NCI-H748 treated with DMSO at 0.1 percent for 48 hours (cell line): ENCODE results near the gene FZD7.
A peak's percentile ranks its signal among the peaks of the same experiment; 100 is the strongest.

Experiments used
- DNase-seq: peaks from one replicate; lab custom pipeline; 2025; lab: John Stamatoyannopoulos, UW

Gene FZD7

GRCh38 chr2:202037086-202037485 is 3.4 kb downstream of the FZD7 start:
- DNase-seq: no peak

DNA sequence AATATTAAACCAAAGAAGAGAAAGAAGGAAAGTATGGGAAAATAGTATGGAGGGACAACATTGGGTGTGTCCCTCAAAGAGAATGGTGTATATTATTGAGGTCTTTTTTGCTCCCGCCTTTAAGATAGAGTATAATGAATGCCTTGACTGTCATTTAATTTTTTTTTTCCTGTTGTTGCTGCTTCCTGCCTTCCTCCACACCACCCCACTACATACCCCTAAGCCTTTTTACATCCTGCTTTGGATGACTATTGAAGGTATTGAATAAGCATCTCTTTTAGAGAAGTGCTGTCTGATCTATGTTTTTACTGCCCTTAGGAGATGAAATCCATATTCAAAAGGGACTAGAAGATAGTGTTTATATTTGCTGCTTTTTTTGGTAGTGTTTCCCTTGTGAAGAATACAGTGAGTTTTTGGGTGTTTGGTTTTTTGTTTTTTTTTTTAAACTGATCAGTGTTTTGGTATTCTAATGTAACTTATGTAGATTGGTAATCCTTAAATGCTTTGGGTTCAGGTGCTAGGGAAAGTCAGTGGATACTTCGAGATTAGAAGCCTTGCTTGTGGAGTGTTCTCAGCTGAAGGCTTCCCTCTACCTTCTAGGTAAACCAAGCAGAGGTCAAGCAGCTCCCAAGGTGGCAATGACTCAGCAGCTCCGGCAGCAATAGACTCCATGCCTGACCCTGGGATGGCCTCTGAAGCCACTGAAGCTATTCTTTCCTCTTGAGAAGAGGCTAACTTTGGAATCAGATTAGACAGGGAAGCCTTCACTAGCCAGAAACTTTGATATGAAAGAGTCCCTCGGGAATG is 5.0 kb downstream of the FZD7 start:
- DNase-seq: no peak

GRCh38 chr2:202039278-202040078 is 5.8 kb downstream of the FZD7 start:
- DNase-seq: no peak

- DNase-seq: no peak
Observed at GRCh38 chr2:202040079-202040844, 6.6 kb downstream of the FZD7 start.

- no peak for DNase-seq
Observed at GRCh38 chr2:202042444-202042843, 8.8 kb downstream of the FZD7 start.

DNA sequence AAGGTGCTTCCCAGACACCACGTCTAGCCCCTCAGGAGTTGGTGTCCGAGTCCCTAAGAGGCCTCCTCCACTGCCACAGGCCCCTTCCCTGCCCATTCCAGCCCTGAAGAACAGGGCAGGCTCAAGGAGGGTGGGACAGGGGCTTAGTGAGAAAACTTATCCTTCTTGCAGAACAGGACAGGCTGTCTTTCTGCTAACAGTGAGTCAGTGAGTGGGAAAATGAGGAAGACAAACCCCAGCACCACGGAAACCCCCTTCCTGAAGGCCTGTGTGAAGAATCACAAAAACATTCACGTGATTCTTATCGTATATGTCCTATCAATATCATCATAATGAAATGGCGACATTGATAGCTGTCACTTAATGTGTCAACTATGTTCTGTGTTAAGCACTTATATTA is 9.8 kb downstream of the FZD7 start:
- no peak for DNase-seq

- no peak for DNase-seq
Observed at GRCh38 chr2:202044777-202045176, 11.1 kb downstream of the FZD7 start.

DNA sequence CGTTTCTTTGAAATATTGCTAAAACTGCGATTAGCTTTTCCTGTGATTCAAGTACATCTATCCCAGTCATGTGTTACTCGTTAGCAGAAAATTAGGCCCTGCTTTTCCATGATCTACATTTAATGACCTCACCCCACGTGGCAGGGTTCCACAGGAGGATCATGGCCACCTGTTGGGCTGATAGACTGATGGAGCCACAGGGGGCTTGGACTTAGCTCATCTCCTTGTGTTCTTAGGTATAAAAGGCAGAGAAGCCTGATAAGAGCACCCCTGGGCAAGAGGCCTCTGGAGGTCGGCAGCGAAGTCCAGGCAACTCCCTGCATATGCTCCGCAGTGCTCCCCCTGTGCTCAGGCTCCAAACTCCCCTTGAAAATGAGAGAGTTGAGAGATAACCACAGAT is 12.9 kb downstream of the FZD7 start:
- no peak for DNase-seq

DNA sequence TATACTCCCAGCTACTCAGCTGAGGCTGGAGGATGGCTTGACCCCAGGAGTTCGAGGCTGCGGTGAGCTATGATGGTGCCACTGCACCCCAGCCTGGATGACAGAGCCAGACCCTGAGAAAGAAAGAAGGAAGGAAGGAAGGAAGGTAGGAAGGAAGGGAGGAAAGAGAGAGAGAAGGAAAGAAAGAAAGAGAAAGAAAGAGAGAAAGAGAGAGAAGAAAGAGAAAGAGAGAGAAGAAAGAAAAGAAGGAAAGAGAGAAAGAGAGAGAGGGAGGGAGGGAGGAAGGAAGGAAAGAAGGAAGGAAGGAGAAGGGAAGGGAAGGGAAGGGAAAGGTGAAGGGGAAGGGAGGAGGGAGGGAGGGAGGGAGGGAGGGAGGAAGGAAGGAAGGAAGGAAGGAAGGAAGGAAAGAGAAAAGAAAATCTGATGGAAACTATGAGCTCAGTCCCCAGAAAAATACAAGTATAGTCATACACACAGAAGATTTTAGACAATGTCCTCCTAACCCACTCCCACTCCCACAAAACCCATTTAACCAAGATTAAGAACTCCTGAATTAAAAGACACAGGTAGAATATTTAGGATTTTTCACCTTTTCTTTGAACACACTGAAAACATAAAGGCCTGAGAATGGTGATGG is 15.6 kb downstream of the FZD7 start:
- no peak for DNase-seq

GRCh38 chr2:202049840-202050239 is 16.2 kb downstream of the FZD7 start:
- no peak for DNase-seq

GRCh38 chr2:202050652-202051051 is 17.0 kb downstream of the FZD7 start:
- DNase-seq: no peak

GRCh38 chr2:202051499-202052161 is 18.0 kb downstream of the FZD7 start:
- no peak for DNase-seq

GRCh38 chr2:202052235-202052634 is 18.6 kb downstream of the FZD7 start:
- DNase-seq: no peak

- no peak for DNase-seq
Observed at GRCh38 chr2:202054679-202055078, 21.0 kb downstream of the FZD7 start.

DNA sequence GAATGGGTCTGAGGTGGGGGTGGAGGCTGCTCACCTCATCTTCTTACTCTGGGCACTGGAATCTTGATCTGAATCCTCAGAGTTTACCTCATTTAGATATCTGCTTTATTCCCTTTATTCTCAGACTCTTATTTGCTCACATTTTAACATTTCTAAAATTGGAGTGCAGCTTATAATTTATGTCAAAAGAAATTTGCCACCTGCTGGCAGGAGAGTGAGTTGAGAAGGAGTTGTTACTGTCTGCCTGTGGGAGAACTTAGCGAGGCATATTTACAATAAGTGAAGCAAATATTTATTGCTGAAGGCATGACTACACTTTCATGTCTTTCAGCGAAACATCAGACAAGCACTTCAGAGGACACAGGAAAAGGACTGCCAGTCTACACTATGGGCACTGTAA is 23.0 kb downstream of the FZD7 start:
- no peak for DNase-seq

DNA sequence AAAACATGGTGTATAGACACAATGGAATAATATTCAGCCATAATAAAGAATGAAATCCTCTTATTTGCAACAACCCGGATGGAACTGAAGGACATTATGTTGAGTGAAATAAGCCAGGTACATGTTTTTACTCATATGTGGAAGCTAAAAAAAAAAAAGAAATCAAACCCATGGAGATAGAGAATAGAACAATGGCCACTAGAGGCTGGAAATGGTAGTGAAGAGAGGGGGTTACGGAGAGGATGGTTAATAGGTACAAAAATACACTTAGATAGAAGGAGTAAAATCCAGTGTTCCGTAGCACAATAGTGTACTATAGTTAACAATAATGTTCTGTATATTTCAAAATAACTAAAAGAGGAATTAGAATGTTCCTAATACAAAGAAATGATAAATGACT is 26.6 kb downstream of the FZD7 start:
- peak; percentile 16 for DNase-seq

GRCh38 chr2:202061695-202062094 is 28.0 kb downstream of the FZD7 start:
- no peak for DNase-seq

- DNase-seq: no peak
Observed at GRCh38 chr2:202064171-202064880, 30.7 kb downstream of the FZD7 start.

- DNase-seq: no peak
Observed at GRCh38 chr2:202064881-202065230, 31.2 kb downstream of the FZD7 start.

DNA sequence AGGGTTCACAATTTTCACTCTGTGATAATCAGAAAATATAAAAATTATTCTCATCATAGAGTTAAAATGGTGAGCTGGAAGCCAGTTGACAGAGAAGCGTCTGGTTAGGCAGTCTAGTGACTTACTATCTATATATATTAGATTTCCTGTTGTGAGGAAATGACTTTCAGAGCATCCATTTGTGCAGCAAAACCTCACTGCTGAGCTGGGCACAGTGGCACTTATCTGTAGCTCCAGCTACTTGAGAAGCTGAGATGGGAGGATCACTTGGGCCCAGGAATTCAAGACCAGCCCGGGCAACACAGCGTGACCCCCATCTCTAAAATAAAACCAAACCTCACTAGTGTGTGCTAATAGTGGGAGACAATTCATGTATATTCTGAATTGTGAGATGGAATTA is 32.2 kb downstream of the FZD7 start:
- no peak for DNase-seq

GRCh38 chr2:202066875-202067274 is 33.2 kb downstream of the FZD7 start:
- DNase-seq: no peak
